Measurements from ENCODE around the gene FLII.
"Not testable (repeated sequence)": the region's sequence is repeated elsewhere in the genome, so short reads cannot be mapped to it uniquely, and the experiment has no call there.

Gene FLII

DNA sequence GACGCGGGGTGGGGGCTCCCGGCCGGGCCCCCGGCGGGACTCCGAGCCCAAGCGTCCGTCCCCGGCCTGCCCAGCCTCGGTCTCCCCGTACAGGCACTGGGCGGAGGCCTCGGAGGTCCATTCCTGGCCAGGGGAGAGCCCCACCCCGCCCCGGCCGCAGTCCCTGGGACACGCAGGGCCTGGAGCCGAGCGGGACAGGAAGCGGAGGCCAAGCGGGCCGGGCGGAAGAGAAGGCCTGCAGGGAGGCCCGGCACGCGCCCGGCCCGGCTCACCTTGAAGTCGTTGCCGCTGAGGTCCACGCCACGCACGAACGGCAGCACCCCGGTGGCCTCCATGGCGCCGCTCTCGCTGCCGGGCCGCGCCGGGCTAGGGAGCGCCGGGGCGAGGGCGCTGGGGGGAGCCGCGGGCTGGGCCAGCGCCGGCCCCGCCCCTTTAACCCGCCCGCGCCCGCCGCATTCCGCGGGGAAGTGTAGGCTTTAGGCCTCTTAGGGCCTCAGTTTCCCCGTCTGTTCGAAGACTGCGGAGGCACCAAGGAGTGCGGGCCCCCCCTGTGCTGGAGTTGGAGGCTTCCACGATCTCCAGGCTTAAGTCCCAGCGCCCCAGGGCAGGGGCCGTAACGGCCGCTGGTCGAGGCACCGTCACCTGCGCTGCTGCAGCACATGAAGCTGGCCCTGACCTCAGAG lies at the start of gene FLII:
FLII (minus strand) TSS at position 383 of the 683 bp plus-strand sequence; CDS start at position 335, 48 bp downstream.
- no peak for DNase-seq (ENCODE audit: low read depth in 2 of 2)

DNA sequence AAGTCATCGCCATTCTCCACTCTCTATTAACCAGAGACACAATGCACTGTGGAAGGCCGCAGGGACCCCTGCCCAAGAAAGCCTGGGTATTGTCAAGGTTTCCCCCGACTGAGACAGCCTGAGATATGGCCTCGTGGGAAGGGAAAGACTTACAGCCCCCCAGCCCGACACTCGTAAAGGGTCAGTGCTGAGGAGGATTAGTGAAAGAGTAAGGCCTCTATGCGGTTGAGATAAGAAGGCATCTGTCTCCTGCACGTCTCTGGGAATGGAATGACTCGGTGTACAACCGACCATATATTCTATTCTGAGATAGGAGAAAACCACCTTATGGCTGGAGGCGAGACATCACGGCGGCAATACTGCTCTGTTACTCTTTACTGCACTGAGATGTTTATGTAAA lies 44.7 kb upstream of the FLII start:
- not testable (repeated sequence) for DNase-seq (ENCODE audit: low read depth in 2 of 2)

DNA sequence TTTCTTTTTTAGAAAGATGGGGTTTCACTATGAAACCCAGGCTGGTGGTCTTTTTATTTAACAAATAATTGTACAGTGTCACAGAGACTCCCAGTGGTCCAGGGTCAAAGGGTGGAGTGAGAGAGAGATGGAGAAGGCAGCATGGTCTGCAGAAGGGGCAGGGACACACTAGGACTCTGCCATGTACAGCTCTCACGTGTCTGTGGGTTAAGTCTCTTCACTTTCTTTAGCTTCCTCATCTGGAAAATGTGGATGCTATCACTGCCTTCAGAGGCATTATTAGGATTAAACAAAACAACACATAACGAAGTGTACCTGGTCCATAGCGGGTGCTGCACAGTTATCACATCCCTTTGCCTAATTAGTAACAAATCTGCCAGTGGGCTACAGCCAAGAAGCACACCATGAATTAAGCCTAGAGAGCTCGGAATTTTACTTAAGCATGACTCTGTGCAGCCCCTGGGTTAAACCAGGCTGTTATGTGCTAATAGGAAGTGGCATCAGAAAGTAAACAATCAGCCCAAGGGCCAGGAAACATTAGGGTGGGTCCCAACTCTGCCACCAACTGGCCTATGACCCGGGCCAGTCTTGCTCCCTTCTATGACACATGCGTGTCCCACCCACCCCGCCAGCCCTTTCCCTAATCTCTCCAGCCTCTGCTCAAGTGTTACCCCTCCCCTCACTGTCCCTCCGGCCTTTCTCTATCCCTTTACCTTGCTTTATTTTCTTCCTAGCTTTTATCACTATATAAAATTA lies 42.4 kb upstream of the FLII start:
- DNase-seq (ENCODE audit: low read depth in 2 of 2) = no peak

DNA sequence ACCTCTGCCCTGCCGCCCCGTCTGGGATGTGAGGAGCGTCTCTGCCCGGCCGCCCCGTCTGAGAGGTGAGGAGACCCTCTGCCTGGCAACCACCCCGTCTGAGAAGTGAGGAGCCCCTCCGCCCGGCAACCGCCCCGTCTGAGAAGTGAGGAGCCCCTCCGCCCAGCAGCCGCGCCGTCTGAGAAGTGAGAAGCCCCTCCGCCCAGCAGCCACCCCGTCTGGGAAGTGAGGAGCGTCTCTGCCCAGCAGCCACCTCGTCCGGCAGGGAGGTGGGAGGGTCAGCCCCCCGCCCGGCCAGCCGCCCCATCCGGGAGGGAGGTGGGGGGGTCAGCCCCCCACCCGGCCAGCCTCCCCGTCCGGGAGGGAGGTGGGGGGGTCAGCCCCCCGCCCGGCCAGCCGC lies 39.5 kb upstream of the FLII start:
- DNase-seq (ENCODE audit: low read depth in 2 of 2) = not testable (repeated sequence)

DNA sequence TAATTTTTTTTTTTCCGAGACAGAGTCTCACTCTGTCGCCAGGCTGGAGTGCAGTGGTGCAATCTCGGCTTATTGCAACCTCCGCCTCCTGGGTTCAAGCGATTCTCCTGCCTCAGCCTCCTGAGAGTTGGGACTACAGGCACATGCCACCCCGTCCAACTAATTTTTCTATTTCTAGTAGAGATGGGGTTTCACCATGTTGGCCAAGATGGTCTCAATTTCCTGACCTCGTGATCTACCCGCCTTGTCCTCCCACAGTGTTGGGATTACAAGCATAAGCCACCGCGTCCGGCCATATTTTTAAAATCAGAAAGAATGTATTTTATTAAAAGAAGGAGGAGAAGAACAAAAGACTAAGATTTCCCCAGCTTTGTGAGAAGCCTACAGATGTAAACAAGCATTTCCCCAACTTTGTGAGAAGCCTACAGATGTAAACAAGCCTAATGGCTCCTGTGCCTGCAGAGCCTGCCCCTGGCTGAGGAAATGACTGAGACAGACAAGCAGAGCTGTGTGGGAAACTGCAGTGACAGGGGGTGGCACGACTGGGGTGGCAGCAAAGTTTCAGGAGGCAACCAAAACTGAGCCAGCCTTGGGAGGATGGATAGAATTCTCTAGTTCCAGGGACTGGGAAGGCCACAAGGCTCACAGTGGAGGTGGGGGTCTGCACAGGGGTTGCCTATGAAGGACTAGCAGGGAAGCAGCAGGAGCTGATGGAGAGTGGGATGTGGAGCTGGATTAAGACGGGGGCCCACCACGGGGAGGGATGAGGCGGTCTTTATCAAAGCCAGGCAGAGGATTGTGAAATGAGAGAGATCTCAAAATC lies 33.4 kb upstream of the FLII start:
- DNase-seq (ENCODE audit: low read depth in 2 of 2) = no peak

DNA sequence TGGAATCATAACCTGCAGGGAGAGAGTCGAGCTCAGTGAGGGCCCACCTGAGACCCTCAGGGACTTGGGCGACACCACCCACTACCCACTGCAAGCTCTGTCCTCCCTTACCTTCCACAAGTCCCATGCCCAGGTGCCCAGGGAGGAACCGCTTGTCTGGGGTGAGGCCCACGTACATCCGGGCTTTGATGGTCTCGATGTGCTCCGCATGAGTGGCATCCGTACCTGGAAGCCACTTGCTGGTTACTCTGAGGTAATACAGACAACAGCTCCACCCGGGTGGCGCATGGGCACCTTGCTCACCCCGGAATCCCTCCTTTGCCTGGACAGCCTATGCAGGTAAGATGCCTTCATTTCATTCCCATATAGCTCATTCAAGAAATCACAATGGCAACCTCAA lies 26.8 kb upstream of the FLII start:
- DNase-seq (ENCODE audit: low read depth in 2 of 2) = no peak

DNA sequence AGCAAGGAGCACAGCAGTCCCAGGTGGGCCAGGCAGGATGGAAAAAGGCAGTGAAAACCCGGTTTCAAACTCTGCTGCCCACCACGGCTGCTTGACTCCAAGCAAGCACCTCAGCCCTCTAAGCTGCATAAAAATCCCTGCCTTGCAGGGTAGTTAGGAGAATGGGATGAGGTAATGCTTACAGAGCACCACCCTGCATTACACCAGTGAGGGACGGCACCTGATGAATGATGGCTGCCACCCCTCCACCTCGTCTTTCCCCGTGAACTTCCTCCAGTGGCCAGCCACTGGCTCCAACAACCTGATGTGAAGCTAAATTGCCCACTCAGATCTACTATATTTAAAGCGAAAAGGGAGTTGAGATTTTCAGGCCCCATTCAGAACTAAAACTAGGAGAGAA lies 23.2 kb upstream of the FLII start:
- DNase-seq (ENCODE audit: low read depth in 2 of 2) = no peak

DNA sequence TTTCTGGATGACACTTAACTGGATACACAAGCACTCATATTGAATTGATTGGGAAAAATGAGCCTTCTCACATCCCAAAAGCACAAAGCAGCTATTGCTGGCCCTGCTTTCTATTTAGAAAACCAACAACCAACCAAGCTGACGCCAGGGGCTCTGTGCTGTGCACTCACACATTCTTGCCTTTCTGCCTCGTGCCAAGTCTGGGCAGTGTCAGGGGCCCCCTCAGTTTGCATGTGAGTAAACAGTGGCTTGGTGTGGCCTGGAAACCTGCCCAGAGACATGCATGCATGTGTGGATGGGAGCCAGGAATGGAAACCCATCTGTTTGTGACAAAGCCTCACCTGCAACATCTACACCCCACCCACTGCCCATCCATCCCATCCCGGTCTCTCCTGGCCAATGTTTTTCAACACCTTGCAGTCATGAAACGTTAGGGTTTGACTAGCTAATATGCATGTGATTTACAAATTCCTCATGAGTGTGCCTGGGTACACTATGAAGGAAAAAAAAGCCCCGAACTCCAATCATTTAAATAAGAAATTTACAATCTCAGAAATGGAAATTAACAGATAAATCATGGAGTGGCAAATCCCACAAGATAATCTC lies 22.3 kb upstream of the FLII start:
- DNase-seq (ENCODE audit: low read depth in 2 of 2) = no peak

DNA sequence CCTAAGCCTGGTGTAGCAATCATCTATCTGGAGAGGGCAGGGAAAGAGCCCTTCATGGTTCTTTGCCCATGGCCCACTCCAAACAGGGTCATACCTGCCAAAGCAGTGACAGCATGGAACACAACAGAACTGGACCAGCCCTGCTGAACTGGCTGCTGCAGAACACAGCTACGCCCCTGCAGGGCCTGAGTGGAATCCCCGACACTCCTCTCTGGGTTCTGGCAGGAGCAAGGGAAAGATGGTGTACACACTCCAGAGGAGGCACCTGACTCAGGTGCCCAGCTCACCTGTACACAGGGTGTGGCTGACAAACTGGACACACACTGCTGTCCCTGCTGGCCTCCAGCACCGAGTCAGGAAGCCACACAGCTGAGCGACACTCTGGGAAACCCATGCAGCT lies 21.7 kb upstream of the FLII start:
- DNase-seq (ENCODE audit: low read depth in 2 of 2) = no peak

DNA sequence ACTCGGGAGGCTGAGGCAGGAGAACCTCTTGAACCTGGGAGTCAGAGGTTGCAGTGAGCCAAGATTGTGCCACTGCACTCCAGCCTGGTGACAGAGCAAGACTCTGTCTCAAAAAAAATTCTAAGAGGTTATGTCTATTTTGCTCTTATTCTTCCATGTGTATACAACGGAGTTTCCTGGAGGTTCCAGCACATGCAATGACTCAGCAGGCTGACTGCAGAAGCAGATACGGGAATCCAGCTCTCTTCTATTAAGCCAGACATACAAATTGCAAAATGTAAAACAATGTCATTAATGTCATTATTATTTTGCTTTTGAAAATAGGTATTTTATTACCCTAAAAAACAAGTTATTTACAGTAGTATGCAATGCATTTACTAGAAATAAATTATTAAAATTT lies 20.3 kb upstream of the FLII start:
- DNase-seq (ENCODE audit: low read depth in 2 of 2) = no peak

DNA sequence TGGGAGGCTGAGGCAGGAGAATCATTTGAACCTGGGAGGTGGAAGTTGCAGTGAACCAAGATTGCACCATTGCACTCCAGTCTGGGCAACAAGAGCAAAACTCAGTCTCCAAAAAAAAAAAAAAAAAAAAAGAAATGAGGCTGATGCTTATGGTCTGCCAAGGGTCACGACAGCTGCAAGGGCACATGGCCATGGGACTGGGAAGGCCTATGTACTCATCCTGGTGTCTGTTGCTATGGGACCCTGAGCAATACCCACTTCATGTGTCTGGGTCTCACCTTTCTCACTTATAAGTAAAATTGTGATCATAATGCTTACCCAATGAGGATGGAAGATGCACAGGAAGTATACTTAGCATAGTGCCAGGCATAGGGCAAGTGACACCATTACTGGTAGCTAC lies 18.5 kb upstream of the FLII start:
- DNase-seq (ENCODE audit: low read depth in 2 of 2) = no peak

DNA sequence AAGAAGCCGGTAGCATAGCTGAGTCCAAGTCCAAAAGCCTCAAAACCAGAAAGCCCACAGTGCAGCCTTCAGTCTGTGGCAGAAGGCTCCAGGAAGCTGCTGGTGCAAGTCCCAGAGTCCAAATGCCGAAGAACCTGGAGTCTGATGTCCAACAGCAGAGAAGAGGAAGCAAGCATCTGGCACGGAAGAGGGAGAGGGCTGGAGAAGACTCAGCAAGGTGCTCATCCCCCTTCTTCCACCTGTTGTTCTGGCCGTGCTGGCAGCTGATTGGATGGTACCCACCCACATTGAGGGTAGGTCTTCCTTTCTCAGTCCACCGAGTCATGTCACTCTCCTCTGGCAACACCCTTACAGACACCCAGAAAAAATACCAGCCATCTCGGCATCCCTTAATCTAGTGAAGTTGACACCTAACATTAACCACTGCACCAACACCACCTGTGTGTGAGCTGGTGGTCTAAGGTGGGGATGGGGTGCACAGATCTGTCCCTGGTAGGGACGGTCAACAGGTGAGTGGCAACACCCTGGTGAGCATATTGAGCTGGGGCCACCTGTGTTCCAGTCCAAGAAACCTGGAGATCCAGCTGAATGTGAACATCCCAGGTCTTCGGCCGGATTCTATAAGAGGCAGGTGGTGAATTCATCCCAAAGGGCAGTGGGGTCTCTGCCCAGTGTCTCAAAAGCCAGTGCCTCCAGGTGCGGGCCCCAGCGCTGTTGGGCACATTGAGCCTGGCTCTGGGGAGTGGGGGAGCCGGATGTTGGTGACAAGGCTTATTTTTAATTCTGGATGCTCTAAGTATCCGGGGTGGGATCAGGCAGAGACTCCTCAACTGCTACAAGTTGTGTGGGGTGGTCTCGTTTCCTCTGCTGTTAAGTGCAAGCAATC lies 11.8 kb upstream of the FLII start:
- no peak for DNase-seq (ENCODE audit: low read depth in 2 of 2)

DNA sequence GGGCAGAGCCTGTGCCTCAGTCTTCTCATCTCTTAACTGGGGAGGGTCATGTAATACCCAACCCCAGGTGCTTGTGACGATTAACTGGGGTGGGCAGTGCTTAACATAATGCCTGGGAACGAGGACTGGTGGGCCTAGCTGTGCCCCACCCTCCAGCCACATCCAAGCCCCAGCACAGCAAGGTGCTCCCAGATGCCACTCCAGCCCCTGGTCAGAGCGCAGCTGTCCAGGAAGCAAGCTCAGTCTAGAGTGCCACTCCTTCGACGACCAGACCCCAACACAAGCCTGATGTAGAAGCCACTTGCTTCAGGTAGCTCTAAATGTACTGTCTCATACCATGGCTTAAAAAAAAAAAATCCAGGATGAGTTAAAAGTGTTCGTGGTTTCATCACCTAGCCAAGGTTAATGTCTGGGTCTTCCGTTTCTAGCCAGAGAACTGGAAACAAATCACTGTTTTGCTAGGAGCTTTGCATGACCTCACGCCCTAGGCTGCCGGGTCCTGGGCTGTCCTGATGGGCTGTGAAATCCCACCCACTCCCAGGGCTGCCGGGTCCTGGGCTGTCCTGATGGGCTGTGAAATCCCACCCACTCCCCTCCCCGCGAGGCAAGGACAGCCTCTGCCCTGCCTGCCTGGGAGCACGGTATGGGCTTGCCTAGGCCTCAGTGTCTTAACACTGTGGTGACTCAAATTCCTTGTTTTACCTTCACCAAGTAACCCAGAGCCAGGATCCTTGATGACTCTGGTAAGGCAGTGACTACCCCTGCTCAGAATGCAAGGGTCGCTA lies 9.6 kb upstream of the FLII start:
- no peak for DNase-seq (ENCODE audit: low read depth in 2 of 2)

DNA sequence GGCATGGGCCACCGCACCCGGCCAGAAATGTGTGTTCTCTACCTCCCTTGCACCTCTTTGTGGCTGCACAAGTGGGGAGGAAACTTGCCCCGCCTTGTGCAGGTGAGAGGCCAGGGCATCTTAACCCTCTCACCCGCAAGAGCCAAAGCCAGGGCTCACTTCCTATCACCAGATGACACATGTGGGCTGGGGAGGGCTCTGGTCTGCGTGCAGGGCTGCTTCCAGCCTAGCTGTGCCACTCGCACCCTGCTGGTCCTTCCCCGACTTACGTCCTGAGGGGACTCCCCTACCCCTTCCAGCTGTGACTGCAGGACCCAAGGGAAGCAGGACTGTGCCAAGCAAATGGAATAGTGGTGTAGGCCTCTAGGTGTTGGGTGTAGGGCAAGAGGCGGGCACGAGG lies 8.8 kb upstream of the FLII start:
- no peak for DNase-seq (ENCODE audit: low read depth in 2 of 2)

DNA sequence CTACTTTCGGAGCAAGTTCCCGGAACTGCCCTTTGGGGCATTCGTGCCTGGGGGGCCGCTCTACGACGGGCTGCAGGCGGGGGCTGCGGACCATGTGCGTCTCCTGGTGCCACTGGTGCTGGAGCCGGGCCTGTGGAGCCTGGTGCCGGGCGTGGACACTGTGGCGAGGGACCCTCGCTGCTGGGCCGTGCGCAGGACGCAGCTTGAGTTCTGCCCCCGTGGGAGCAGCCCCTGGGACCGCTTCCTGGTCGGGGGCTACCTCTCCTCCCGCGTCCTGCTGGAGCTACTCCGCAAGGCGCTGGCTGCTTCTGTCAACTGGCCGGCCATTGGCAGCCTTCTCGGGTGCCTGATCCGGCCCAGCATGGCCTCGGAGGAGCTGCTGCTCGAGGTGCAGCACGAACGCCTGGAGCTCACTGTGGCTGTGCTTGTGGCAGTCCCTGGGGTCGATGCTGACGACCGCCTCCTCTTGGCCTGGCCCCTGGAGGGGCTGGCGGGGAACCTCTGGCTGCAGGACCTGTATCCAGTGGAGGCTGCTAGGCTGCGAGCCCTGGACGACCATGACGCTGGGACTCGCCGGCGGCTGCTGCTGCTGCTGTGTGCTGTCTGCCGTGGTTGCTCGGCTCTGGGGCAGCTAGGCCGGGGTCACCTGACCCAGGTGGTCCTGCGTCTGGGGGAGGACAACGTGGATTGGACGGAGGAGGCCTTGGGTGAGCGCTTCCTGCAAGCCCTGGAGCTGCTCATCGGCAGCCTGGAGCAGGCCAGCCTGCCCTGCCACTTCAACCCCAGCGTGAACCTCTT lies 5.5 kb upstream of the FLII start:
- no peak for DNase-seq (ENCODE audit: low read depth in 2 of 2)

DNA sequence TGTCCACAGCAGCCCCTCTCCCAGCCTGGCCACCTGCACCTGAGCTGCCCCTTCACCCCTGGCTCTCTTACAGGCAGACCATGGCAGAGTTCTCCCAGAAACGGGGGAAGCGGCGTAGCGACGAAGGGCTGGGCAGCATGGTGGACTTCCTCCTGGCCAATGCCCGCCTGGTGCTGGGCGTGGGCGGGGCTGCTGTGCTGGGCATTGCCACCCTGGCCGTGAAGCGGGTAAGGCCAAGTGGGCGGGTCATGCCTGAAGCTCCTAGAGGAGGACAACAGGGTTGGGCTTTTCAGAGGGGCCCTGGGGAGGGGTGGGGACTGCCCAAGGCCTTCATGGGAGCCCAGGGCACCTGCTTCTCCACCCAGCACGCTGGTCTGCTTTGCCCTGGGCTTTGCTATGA lies 4.1 kb upstream of the FLII start:
- DNase-seq (ENCODE audit: low read depth in 2 of 2) = no peak

DNA sequence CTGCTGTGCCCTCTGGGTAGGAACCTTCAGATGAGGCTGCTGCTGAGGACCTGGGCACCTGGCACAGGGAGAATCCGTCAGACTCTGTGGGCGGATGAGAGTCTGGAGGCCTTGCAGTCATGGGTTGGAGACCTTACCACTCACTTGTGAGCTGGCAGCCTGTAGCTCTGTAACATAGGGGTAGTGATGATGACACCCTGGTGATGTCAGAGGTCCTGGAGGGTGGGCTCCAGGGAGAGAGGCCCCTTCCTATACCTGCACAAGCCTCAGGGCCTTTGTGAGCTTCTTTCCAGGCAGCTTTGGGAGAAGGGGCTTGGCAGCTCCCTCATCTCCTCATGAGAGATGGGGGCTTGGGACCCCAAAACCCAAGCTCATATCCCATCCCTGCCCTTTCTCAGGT lies 3.6 kb upstream of the FLII start:
- no peak for DNase-seq (ENCODE audit: low read depth in 2 of 2)

DNA sequence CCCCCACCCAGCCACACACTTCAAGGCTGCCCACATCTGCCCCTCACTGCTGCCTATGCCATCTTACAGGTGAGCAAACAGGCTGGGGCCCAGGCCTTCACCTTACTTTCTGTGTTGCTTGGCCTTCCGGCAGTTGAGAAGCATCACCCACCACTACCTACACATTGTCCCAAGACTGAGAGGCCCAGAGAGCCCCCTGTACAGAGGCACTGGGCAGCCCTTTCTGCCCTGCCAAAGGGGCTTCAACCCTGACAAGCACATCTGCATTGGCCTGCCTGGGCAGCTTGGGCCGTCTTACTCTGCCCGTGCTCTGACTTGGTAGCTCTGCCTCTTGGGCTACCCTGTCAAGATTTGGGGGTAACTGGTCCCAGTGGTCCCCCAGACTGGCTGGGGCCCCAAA lies 3.1 kb upstream of the FLII start:
- DNase-seq (ENCODE audit: low read depth in 2 of 2) = no peak

DNA sequence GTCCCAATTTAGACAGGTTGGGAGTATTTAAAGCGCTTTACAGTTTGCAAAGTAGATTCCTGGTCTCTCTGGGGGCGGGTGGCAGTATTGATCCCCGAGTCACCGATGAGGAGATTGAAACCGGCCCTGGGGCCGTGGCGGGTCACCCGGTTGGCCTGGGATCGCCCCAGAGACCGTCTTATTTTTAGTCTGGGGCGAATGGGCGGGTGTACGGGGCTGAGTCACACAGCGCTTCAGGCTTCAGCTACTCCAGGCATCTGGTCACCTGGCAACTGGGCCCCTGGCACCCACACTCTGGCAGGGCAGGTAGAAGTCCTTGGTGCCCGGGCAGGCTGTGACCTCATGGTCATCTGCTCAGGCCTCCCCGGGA lies 2.6 kb upstream of the FLII start:
- no peak for DNase-seq (ENCODE audit: low read depth in 2 of 2)

Data from fibroblast of skin of left quadriceps (primary cell).